Body of pancreas (tissue), 4 donors: ENCODE data around the gene AANAT. TPM values are rescaled to one million over a fixed set of nuclear protein-coding genes. Genes with fewer than 3 reads are reported as not detected.

Experiments
- ATAC-seq: fragments of 150-250 bp; one replicate; pipeline ENCODE4 v1.9.1; 2016
- DNase-seq, 4 donors: peaks; one replicate each; pipeline ENCODE4 v3.0.0-alpha.2; 2019
- H3K27ac ChIP-seq, 4 donors: fragments of 200-600 bp; sonication (generic); 1 replicate in 3 of 4; 2 replicates in 1 of 4; pipeline versions ENCODE4 v1.5.1 to v1.6.1; 2016 to 2019; ENCODE audit warnings: mild to moderate bottlenecking in 1 of 4, mixed read lengths in 1 of 4, moderate library complexity in 1 of 4
- H3K27me3 ChIP-seq, 2 donors: fragments of 200-600 bp; sonication (generic); one replicate each; pipeline ENCODE4 v1.6.0; 2016; ENCODE audit warnings: mild to moderate bottlenecking in 1 of 2
- H3K36me3 ChIP-seq, 2 donors: fragments of 200-600 bp; sonication (generic); replicated peaks in 1 of 2; 2 replicates each; pipeline ENCODE4 v1.5.1; 2016; ENCODE audit warnings: low read depth in 2 of 2; ENCODE audit not compliant: insufficient read depth in 1 of 2
- H3K4me1 ChIP-seq: fragments of 200-600 bp; sonication (generic); one replicate; pipeline ENCODE4 v1.6.0; 2016
- H3K4me3 ChIP-seq, 2 donors: fragments of 200-600 bp; sonication (generic); 1 replicate in 1 of 2; 2 replicates in 1 of 2; pipeline ENCODE4 v1.5.1; 2016 to 2019
- H3K9me3 ChIP-seq, 3 donors: fragments of 200-600 bp; sonication (generic); 1 replicate in 2 of 3; 2 replicates in 1 of 3; pipeline ENCODE4 v1.5.1; 2016
- CTCF ChIP-seq, 7 experiments: fragments of 450-650 bp in 4 of 7; fragments of 200-600 bp in 3 of 7; sonication (generic) in 3 of 7; IDR thresholded peaks; one replicate each; pipeline ENCODE4 v1.5.1; 2016 to 2019; ENCODE audit warnings: antibody characterized with exemption in 7 of 7
- POLR2A ChIP-seq, 3 donors: fragments of 450-650 bp; IDR thresholded peaks; one replicate each; pipeline ENCODE4 v1.6.1; 2016; ENCODE audit warnings: antibody characterized with exemption in 3 of 3, mild to moderate bottlenecking in 2 of 3
- WGBS, 2 donors: methylation state at CpG; one replicate each; pipeline ENCODE4 v1.1.5; 2017; 5-methylcytosine and 5-hydroxymethylcytosine counted together
- intact Hi-C: fragments of 100-400 bp; cut with DNase I; formaldehyde crosslinking; loops from one replicate; pipeline ENCODE4 v1.15.1; 2023
- total RNA-seq, 2 donors: library from RNA; depleted of rRNA; stranded (reverse); fragments of >200 nt; gene quantifications; one replicate each; pipeline ENCODE4 v1.1.0, GENCODE V29; 2016

AANAT gene
- total RNA-seq, 2 donors from 2014 or later: not detected

GRCh38 chr17:76471498-76472257 is 4.3 kb downstream of the AANAT start:
- TF ChIP-seq POLR2A (IDR thresholded peaks at IDR 0.05): no peak
- TF ChIP-seq CTCF (IDR thresholded peaks at IDR 0.05): no peak
- no peaks in the 10 kb centered on the region for H3K4me1 ChIP-seq
- H3K27ac ChIP-seq: no peak overlapping the region
- H3K27me3 ChIP-seq: no peaks in the 10 kb centered on the region
- no peaks in the 10 kb centered on the region for H3K9me3 ChIP-seq
- H3K4me3 ChIP-seq: no peak overlapping the region
- 89 to 94% methylated on average over 10 to 35 of the region's 35 CpGs for WGBS, 2 donors
- ATAC-seq: no peak
- DNase-seq: no peak
- peaks cover 0 to 16% of the 10 kb centered on the region in 2 donors for H3K36me3 ChIP-seq
- intact Hi-C loops: no loop called here

GRCh38 chr17:76472258-76472645 is 4.8 kb downstream of the AANAT start:
- no peak overlapping the region for H3K4me3 ChIP-seq
- no peak overlapping the region for H3K27ac ChIP-seq
- peaks cover 0 to 16% of the 10 kb centered on the region in 2 donors for H3K36me3 ChIP-seq
- TF ChIP-seq POLR2A (IDR thresholded peaks at IDR 0.05): no peak
- TF ChIP-seq CTCF (IDR thresholded peaks at IDR 0.05): no peak
- DNase-seq (no peak), ATAC-seq (no peak)
- WGBS, 2 donors: 92 to 94% methylated on average over 14 to 15 of the region's 15 CpGs
- intact Hi-C loops: no loop called here
- H3K4me1 ChIP-seq: no peaks in the 10 kb centered on the region
- H3K27me3 ChIP-seq: no peaks in the 10 kb centered on the region
- no peaks in the 10 kb centered on the region for H3K9me3 ChIP-seq

- TF ChIP-seq POLR2A (IDR thresholded peaks at IDR 0.05) (no peak), CTCF (IDR thresholded peaks at IDR 0.05) (no peak)
- H3K36me3 ChIP-seq: peaks cover 0 to 16% of the 10 kb centered on the region in 2 donors
- 91 to 96% methylated on average over 5 to 11 of the region's 11 CpGs for WGBS, 2 donors
- H3K4me1 ChIP-seq: no peaks in the 10 kb centered on the region
- ATAC-seq (no peak), DNase-seq (no peak)
- H3K27me3 ChIP-seq: no peaks in the 10 kb centered on the region
- no peak overlapping the region for H3K27ac ChIP-seq
- H3K9me3 ChIP-seq: no peaks in the 10 kb centered on the region
- intact Hi-C loops: no loop called here
- no peak overlapping the region for H3K4me3 ChIP-seq
These were observed 5.3 kb downstream of the AANAT start for GRCh38 chr17:76472726-76473125.

- TF ChIP-seq CTCF (IDR thresholded peaks at IDR 0.05): peak in 2 of 7 experiments; percentile 2 to 15
- TF ChIP-seq POLR2A (IDR thresholded peaks at IDR 0.05): no peak
- H3K4me1 ChIP-seq: no peaks in the 10 kb centered on the region
- H3K4me3 ChIP-seq: no peak overlapping the region
- peaks cover 0 to 20% of the 10 kb centered on the region in 2 donors for H3K36me3 ChIP-seq
- intact Hi-C loops: no loop called here
- WGBS, 2 donors: 87 to 100% methylated on average over 2 to 18 of the region's 18 CpGs
- no peak for DNase-seq
- H3K27ac ChIP-seq: no peak overlapping the region
- ATAC-seq: no peak
- no peaks in the 10 kb centered on the region for H3K9me3 ChIP-seq
- H3K27me3 ChIP-seq: no peaks in the 10 kb centered on the region
These were observed 6.2 kb downstream of the AANAT start for GRCh38 chr17:76473541-76473985.

- intact Hi-C loops: no loop called here
- Histone ChIP-seq H3K27ac (no peak overlapping the region), H3K27me3 (no peaks in the 10 kb centered on the region), H3K4me1 (no peaks in the 10 kb centered on the region), H3K4me3 (no peak overlapping the region), H3K9me3 (no peaks in the 10 kb centered on the region), H3K36me3 (peaks cover 0 to 22% of the 10 kb centered on the region in 2 donors)
- ATAC-seq (no peak), DNase-seq (no peak)
- TF ChIP-seq POLR2A (IDR thresholded peaks at IDR 0.05) (no peak), CTCF (IDR thresholded peaks at IDR 0.05) (no peak)
- 92 to 99% methylated on average over 12 to 14 of the region's 14 CpGs for WGBS, 2 donors
These were observed 6.8 kb downstream of the AANAT start for GRCh38 chr17:76474238-76474637.
